HAP-1 (cell line): ENCODE data around the gene ATP6V1F.
A peak's percentile ranks its signal among the peaks of the same experiment; 100 is the strongest.

ENCODE experiments used
- DNase-seq, 2 experiments: peaks; one replicate each; pipeline ENCODE4 v3.0.0-alpha.2; 2016 to 2020; ENCODE audit warnings: low spot score in 2 of 2
- H3K27me3 ChIP-seq: fragments of 250-450 bp; sonication (Bioruptor Pico); 2 replicates; pipeline ENCODE4 v1.5.1; 2020; ENCODE audit warnings: low read depth, mild to moderate bottlenecking, moderate library complexity
- H3K36me3 ChIP-seq: fragments of 250-450 bp; sonication (Bioruptor Pico); replicated peaks from 2 replicates; pipeline ENCODE4 v1.5.1; 2020; ENCODE audit warnings: mild to moderate bottlenecking
- H3K4me1 ChIP-seq: fragments of 250-450 bp; sonication (Bioruptor Pico); 2 replicates; pipeline ENCODE4 v1.5.1; 2020; ENCODE audit warnings: mild to moderate bottlenecking
- H3K4me3 ChIP-seq: fragments of 250-450 bp; sonication (Bioruptor Pico); 2 replicates; pipeline ENCODE4 v1.5.1; 2020; ENCODE audit warnings: mild to moderate bottlenecking, moderate library complexity
- H3K9me3 ChIP-seq: fragments of 250-450 bp; sonication (Bioruptor Pico); 2 replicates; pipeline ENCODE4 v1.5.1; 2020; ENCODE audit warnings: mild to moderate bottlenecking, moderate library complexity
- in situ Hi-C: fragments of 300-500 bp; cut with MboI; formaldehyde crosslinking; loops from 3 replicates; pipeline ENCODE4 v1.14.3; 2020; ENCODE audit warnings: low sequenced_read_pairs, inconsistent platforms, mixed read lengths

Gene ATP6V1F

GRCh38 chr7:128839751-128840177 is 22.9 kb upstream of the ATP6V1F start:
- no peak for DNase-seq
- in situ Hi-C loops = no loop called here
- H3K4me3 ChIP-seq = no peak overlapping the region
- H3K4me1 ChIP-seq = no peaks in the 10 kb centered on the region
- H3K36me3 ChIP-seq = peaks cover 68% of the 10 kb centered on the region
- no peaks in the 10 kb centered on the region for H3K27me3 ChIP-seq
- no peaks in the 10 kb centered on the region for H3K9me3 ChIP-seq

- peaks cover 67% of the 10 kb centered on the region for H3K36me3 ChIP-seq
- DNase-seq = no peak
- no peak overlapping the region for H3K4me3 ChIP-seq
- no peaks in the 10 kb centered on the region for H3K4me1 ChIP-seq
- in situ Hi-C loops = no loop called here
- H3K9me3 ChIP-seq = no peaks in the 10 kb centered on the region
- H3K27me3 ChIP-seq = no peaks in the 10 kb centered on the region
These were observed 22.1 kb upstream of the ATP6V1F start for GRCh38 chr7:128840326-128841170.

- no peak for DNase-seq
- in situ Hi-C loops = no loop called here
- H3K4me1 ChIP-seq = no peaks in the 10 kb centered on the region
These were observed 21.4 kb upstream of the ATP6V1F start for GRCh38 chr7:128841171-128841690.

GRCh38 chr7:128841921-128842673 is 20.6 kb upstream of the ATP6V1F start:
- no peaks in the 10 kb centered on the region for H3K4me1 ChIP-seq
- H3K9me3 ChIP-seq = no peaks in the 10 kb centered on the region
- no peak overlapping the region for H3K4me3 ChIP-seq
- H3K27me3 ChIP-seq = no peaks in the 10 kb centered on the region
- H3K36me3 ChIP-seq = peaks cover 67% of the 10 kb centered on the region
- in situ Hi-C loops = no loop called here
- DNase-seq = peak; percentile 39 to 74

More at GRCh38 chr7:128841171-128841690, 21.4 kb upstream of the ATP6V1F start:
- Histone ChIP-seq H3K4me3 (no peak overlapping the region), H3K9me3 (no peaks in the 10 kb centered on the region), H3K27me3 (no peaks in the 10 kb centered on the region), H3K36me3 (peaks cover 69% of the 10 kb centered on the region)

- Histone ChIP-seq H3K27me3 (no peaks in the 10 kb centered on the region), H3K36me3 (peaks cover 68% of the 10 kb centered on the region), H3K4me1 (no peaks in the 10 kb centered on the region), H3K9me3 (no peaks in the 10 kb centered on the region), H3K4me3 (no peak overlapping the region)
- no peak for DNase-seq
- in situ Hi-C loops = no loop called here
These were observed 19.7 kb upstream of the ATP6V1F start for GRCh38 chr7:128842674-128843641.

- no peak for DNase-seq
- no peaks in the 10 kb centered on the region for H3K27me3 ChIP-seq
- H3K9me3 ChIP-seq = no peaks in the 10 kb centered on the region
- in situ Hi-C loops = no loop called here
- peaks cover 65% of the 10 kb centered on the region for H3K36me3 ChIP-seq
- H3K4me1 ChIP-seq = no peaks in the 10 kb centered on the region
- H3K4me3 ChIP-seq = no peak overlapping the region
These were observed 18.6 kb upstream of the ATP6V1F start for GRCh38 chr7:128843938-128844621.

GRCh38 chr7:128844777-128845311 is 17.8 kb upstream of the ATP6V1F start:
- H3K36me3 ChIP-seq = peaks cover 65% of the 10 kb centered on the region
- in situ Hi-C loops = no loop called here
- no peaks in the 10 kb centered on the region for H3K9me3 ChIP-seq
- no peak for DNase-seq
- H3K27me3 ChIP-seq = no peaks in the 10 kb centered on the region
- no peaks in the 10 kb centered on the region for H3K4me1 ChIP-seq
- no peak overlapping the region for H3K4me3 ChIP-seq

GRCh38 chr7:128845475-128845874 is 17.2 kb upstream of the ATP6V1F start:
- no peak for DNase-seq
- Histone ChIP-seq H3K9me3 (no peaks in the 10 kb centered on the region), H3K27me3 (no peaks in the 10 kb centered on the region), H3K4me3 (no peak overlapping the region), H3K36me3 (peaks cover 65% of the 10 kb centered on the region), H3K4me1 (no peaks in the 10 kb centered on the region)
- in situ Hi-C loops = no loop called here

GRCh38 chr7:128845987-128846386 is 16.7 kb upstream of the ATP6V1F start:
- H3K4me3 ChIP-seq = no peak overlapping the region
- DNase-seq = no peak
- H3K4me1 ChIP-seq = no peaks in the 10 kb centered on the region
- no peaks in the 10 kb centered on the region for H3K27me3 ChIP-seq
- in situ Hi-C loops = no loop called here
- H3K9me3 ChIP-seq = no peaks in the 10 kb centered on the region
- peaks cover 67% of the 10 kb centered on the region for H3K36me3 ChIP-seq

GRCh38 chr7:128846781-128847444 is 15.7 kb upstream of the ATP6V1F start:
- Histone ChIP-seq H3K4me3 (no peak overlapping the region), H3K36me3 (peaks cover 65% of the 10 kb centered on the region), H3K4me1 (no peaks in the 10 kb centered on the region), H3K9me3 (no peaks in the 10 kb centered on the region), H3K27me3 (no peaks in the 10 kb centered on the region)
- in situ Hi-C loops = no loop called here
- DNase-seq = no peak

GRCh38 chr7:128847721-128848211 is 14.9 kb upstream of the ATP6V1F start:
- no peaks in the 10 kb centered on the region for H3K4me1 ChIP-seq
- H3K36me3 ChIP-seq = peaks cover 65% of the 10 kb centered on the region
- no peaks in the 10 kb centered on the region for H3K9me3 ChIP-seq
- no peak for DNase-seq
- H3K4me3 ChIP-seq = no peak overlapping the region
- in situ Hi-C loops = no loop called here
- no peaks in the 10 kb centered on the region for H3K27me3 ChIP-seq
